ENCODE measurements around the gene SMARCA2. TPM values are rescaled to one million over a fixed set of nuclear protein-coding genes. Genes with fewer than 3 reads are reported as not detected.

SMARCA2 gene
- total RNA-seq, 1 donor from 2014 or later: 238 TPM

DNA sequence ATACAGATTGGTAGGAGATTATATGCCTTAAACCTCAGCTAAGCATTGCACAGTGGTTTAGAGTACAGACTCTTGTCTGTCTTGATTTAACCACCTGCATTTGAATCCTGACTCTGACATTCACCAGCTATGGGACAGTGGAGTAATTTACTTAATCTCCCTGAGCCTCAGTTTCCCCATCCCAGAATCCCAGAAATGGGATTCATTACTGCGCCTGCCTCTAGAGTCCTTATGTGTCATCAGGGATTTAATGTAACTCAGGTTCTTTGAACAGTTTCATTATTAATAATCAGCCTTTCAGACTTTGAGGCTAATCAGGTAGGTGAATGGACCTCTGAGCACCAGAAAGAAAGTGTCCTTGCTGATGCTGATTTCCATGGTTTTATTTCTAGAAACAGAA is 149.1 kb downstream of the SMARCA2 start:
- POLR2A ChIA-PET: no interaction called here

DNA sequence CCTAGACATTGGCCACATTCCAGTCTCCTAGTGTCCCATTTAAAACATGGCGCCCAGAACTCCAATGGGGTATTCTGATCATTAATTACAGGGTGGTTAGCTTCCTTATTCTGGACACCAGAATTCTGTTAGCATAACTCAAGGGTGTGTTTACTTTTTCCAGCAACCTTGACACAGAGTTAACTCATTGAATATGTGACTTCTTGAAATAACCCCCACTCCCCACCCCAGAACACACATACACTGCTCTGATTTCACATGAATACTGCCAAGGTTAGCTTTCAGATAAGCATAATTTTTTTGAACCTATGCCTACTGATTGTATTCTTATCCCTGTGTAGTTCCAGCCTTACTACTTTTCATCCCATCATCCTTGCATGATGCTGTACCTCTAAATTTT is 151.1 kb downstream of the SMARCA2 start:
- Mint-ChIP-seq H3K4me3 (no peak overlapping the region), H3K36me3 (ENCODE audit: low read depth) (peaks cover 84% of the 10 kb centered on the region), H3K27me3 (no peaks in the 10 kb centered on the region), H3K9me3 (no peaks in the 10 kb centered on the region), H3K27ac (no peak overlapping the region), H3K4me1 (peaks cover 11% of the 10 kb centered on the region)
- intact Hi-C loops (cut with micrococcal nuclease): no loop called here
- no peak for DNase-seq
- CTCF ChIA-PET: interaction anchor here (0.9 kb wide), 1 partner anchor 19 kb away, joined by 3 read pairs; no protein-coding TSS in a partner anchor
- TF ChIP-seq CTCF (IDR thresholded peaks at IDR 0.05): no peak
- POLR2A ChIA-PET: no interaction called here
- ATAC-seq (ENCODE audit: low read depth): no peak

More for the DNA sequence above, 149.1 kb downstream of the SMARCA2 start:
- Mint-ChIP-seq H3K36me3 (ENCODE audit: low read depth) (peaks cover 71% of the 10 kb centered on the region), H3K4me3 (no peak overlapping the region), H3K4me1 (peaks cover 26% of the 10 kb centered on the region), H3K27ac (no peak overlapping the region), H3K9me3 (no peaks in the 10 kb centered on the region), H3K27me3 (no peaks in the 10 kb centered on the region)
- DNase-seq: no peak
- no peak for TF ChIP-seq CTCF (IDR thresholded peaks at IDR 0.05)
- CTCF ChIA-PET: no interaction called here
- no peak for ATAC-seq (ENCODE audit: low read depth)
- intact Hi-C loops (cut with micrococcal nuclease): no loop called here

DNA sequence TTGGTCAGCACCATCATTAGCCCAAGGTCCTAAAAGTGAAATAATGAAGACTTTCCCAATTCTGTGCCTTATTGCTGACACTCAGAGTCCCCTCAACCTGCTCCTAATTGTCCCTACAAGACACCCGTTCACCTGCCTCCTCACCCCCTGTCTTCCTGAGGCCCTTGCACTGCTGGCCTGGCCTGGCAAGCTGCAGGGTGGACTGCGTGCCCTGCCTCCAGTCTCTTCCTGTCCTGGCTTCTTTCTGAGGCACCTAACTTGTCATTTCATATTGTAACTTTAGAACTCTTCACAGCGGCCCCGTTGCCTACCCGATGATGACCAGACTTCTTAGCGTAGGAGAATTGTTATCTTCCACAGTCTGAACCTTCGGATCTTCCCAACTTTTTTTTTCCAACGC is 153.9 kb downstream of the SMARCA2 start:
- H3K27ac Mint-ChIP-seq: no peak overlapping the region
- POLR2A ChIA-PET: no interaction called here
- DNase-seq (no peak), ATAC-seq (ENCODE audit: low read depth) (no peak)
- no peaks in the 10 kb centered on the region for H3K9me3 Mint-ChIP-seq
- H3K27me3 Mint-ChIP-seq: no peaks in the 10 kb centered on the region
- peaks cover 86% of the 10 kb centered on the region for H3K36me3 Mint-ChIP-seq (ENCODE audit: low read depth)
- no peak for TF ChIP-seq CTCF (IDR thresholded peaks at IDR 0.05)
- CTCF ChIA-PET: interaction anchor here (0.8 kb wide), 1 partner anchor 36 kb away, joined by 3 read pairs; no protein-coding TSS in a partner anchor
- intact Hi-C loops (cut with micrococcal nuclease): no loop called here
- H3K4me3 Mint-ChIP-seq: no peak overlapping the region
- peaks cover 9% of the 10 kb centered on the region for H3K4me1 Mint-ChIP-seq

- peaks cover 5% of the 10 kb centered on the region for H3K4me1 Mint-ChIP-seq
- H3K9me3 Mint-ChIP-seq: no peaks in the 10 kb centered on the region
- DNase-seq: no peak
- H3K4me3 Mint-ChIP-seq: no peak overlapping the region
- intact Hi-C loops (cut with micrococcal nuclease): no loop called here
- ChIA-PET CTCF (interaction anchor here (0.6 kb wide), 1 partner anchor 686 kb away, joined by 3 read pairs; no protein-coding TSS in a partner anchor), POLR2A (no interaction called here)
- no peak overlapping the region for H3K27ac Mint-ChIP-seq
- TF ChIP-seq CTCF (IDR thresholded peaks at IDR 0.05): no peak
- no peaks in the 10 kb centered on the region for H3K27me3 Mint-ChIP-seq
- no peak for ATAC-seq (ENCODE audit: low read depth)
- peaks cover 80% of the 10 kb centered on the region for H3K36me3 Mint-ChIP-seq (ENCODE audit: low read depth)
Observed at GRCh38 chr9:2170722-2171121, 155.6 kb downstream of the SMARCA2 start.

DNA sequence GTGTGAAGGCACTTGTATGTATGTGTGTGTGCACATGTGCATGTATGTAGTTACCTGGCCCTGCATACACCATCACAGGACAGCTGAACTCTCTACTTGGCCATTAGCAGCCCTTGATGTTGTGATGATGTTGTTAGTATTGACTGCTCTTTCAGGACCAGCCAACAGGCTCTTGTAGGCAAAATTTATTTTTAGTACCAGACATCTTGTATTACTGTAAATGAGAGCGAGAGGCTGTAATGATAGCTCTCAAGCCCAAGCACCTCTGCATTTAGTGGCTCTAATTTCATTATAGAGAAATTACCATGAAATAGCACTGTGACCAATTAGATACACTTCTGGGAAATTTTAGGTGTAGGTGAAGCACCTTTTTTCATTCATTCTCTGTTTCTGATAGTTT is 158.0 kb downstream of the SMARCA2 start:
- no peak overlapping the region for H3K4me3 Mint-ChIP-seq
- no peaks in the 10 kb centered on the region for H3K4me1 Mint-ChIP-seq
- H3K36me3 Mint-ChIP-seq (ENCODE audit: low read depth): peaks cover 62% of the 10 kb centered on the region
- intact Hi-C loops (cut with micrococcal nuclease): no loop called here
- CTCF ChIA-PET: no interaction called here
- no peaks in the 10 kb centered on the region for H3K9me3 Mint-ChIP-seq
- no peak for ATAC-seq (ENCODE audit: low read depth)
- POLR2A ChIA-PET: no interaction called here
- DNase-seq: no peak
- no peaks in the 10 kb centered on the region for H3K27me3 Mint-ChIP-seq
- H3K27ac Mint-ChIP-seq: no peak overlapping the region
- TF ChIP-seq CTCF (IDR thresholded peaks at IDR 0.05): no peak

All from activated B cell treated with CpG ODN at 0.5 μM for 24 hours (primary cell).